C4-2B (cell line): Measurements from ENCODE around the gene RAPGEF4.

Source experiments
- ZFX ChIP-seq: fragments of 450-650 bp; IDR thresholded peaks from 2 replicates; pipeline ENCODE4 v1.6.1; 2017
- TF ChIP-seq, protein P1 (sequence below): fragments of 450-650 bp; conservative IDR thresholded peaks from 2 replicates; pipeline ENCODE4 v1.5.1; 2017; ENCODE audit warnings: mild to moderate bottlenecking

DNA sequence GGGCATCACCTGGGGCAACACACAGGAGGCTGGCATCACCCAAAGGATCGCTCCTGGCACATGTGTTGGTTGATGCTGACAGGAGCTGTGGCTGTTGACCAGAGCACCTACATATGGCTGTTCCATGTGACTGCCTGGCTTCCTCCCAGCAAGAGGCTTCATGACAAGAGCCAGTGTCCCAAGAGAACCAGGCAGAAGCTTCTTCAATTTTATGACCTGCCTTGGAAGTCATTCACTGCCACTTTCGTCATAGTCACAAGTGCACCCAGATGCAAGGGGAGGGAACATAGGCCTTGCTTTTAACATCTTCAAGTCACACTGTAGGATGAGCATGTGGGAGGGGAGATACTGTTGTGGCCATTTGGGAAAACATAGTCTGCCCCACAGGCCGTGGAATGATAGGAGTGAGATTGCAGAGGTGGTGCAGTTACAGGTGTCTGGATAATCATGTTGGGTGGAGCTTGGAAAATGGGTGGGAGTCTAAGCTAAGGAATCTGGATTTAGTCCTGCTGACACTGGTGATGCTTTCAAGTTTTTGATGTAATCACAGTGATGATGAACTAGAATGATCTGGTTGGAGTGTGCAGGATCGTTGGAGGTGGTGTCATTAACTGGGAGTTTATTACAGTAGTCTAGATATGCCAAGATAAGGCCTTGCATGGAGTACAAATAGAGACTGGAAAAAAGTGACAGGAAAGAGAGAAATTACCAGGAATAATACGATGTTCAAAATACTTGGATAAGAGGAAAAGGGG lies 107.0 kb downstream of the RAPGEF4 start:
- TF ChIP-seq, protein P1, sequence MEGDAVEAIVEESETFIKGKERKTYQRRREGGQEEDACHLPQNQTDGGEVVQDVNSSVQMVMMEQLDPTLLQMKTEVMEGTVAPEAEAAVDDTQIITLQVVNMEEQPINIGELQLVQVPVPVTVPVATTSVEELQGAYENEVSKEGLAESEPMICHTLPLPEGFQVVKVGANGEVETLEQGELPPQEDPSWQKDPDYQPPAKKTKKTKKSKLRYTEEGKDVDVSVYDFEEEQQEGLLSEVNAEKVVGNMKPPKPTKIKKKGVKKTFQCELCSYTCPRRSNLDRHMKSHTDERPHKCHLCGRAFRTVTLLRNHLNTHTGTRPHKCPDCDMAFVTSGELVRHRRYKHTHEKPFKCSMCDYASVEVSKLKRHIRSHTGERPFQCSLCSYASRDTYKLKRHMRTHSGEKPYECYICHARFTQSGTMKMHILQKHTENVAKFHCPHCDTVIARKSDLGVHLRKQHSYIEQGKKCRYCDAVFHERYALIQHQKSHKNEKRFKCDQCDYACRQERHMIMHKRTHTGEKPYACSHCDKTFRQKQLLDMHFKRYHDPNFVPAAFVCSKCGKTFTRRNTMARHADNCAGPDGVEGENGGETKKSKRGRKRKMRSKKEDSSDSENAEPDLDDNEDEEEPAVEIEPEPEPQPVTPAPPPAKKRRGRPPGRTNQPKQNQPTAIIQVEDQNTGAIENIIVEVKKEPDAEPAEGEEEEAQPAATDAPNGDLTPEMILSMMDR, result no peak
- TF ChIP-seq ZFX, result no peak
